GM19238 (cell line): ENCODE results near the gene NEMF.
"Not testable (repeated sequence)": the region's sequence is repeated elsewhere in the genome, so short reads cannot be mapped to it uniquely, and the experiment has no call there.

Experiments used
- DNase-seq: peaks from one replicate; pipeline ENCODE4 v3.0.0; 2011; ENCODE audit warnings: low spot score; ENCODE audit not compliant: insufficient read length

Gene NEMF

DNA sequence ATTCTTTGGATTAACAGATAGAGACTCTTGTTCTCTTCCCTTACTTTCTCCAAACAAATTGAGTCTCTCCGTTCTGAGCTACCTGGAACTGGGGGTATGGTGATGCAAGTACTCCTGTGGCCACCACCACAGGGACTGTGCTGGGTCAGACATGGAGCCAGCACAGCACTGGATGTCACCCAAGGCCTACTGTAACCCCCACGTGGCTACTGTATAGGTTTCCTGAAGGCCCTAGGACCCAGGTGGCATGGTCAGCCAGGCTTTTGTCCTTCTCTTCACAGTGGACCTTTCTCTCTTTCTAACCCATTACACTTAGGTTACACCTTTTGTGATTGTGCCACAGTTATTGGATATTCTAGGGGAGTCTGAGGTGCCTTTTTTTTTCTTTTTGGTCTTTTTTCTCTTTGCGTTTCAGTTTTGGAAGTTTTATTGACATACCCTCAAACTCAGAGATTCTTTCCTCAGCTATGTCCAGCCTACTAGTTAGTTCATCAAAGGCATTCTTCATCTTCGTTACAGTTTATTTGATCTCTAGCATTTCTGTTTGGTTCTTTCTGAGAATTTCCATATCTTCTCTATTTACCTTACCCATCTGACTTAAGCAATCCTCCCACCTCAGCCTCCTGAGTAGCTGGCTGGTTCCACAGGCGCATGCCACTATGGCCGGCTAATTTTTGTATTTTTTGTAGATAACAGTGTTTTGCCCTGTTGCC, 90.6 kb downstream of the NEMF start:
- no peak for DNase-seq

DNA sequence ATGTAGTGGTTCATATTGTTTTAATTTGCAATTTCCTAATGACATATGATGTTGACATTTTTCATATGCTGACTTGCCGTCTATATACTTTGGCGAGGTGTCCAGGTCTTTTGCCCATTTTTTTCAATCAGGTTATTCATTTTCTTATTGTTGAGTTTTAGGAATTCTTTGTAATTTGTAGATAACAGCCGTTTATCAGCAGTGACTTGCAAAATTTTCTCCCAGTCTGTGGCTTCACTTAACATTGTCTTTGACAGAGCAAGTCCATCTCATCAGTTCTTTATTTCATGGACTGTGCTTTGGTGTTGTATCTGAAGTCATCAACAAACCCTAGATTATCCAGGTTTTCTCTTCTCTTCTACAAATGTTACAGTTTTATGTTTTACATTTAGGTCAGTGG, 97.2 kb downstream of the NEMF start:
- no peak for DNase-seq

DNA sequence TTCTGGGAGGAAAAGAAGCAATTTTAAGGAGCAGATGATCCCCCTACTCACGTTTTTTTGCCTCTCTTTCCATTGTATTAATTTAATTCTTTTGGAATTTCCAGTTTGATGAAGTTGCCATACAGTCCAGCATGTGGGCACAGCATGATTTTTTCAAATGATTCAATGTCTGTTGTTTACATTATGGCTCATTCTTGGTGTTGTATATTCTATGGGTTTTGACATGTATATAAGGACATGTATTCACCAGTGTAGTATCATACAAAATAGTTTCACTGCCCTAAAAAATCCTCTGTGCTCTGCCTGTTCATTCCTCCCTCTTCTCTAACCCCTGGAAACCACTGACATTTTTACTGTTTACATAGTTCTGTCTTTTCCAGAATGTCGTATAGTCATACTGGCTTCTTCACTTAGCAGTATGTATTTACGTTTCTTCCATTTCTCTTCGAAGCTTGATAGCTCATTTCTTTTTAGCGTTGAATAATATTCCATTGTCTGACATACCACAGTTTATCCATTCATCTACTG, 98.0 kb downstream of the NEMF start:
- DNase-seq, result no peak

DNA sequence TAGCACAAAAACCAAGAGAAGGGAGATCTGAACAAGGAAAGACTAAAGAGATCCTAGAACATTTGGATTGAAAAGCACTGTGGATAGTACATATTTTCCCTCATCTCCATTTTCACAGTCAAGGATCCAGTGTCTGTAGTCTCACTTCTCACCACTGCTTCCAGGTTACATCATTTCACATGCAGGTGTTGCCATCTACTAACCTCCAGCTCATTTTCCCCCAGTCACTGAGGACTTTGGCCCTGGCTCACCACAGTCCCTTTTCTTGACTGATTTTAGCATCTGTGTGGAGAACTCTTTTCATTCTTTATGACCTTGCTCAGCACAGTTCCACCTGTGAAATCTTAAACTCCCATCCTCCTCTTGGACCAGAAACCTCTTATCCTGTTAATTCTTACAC, 106.1 kb downstream of the NEMF start:
- DNase-seq, result not testable (repeated sequence)

DNA sequence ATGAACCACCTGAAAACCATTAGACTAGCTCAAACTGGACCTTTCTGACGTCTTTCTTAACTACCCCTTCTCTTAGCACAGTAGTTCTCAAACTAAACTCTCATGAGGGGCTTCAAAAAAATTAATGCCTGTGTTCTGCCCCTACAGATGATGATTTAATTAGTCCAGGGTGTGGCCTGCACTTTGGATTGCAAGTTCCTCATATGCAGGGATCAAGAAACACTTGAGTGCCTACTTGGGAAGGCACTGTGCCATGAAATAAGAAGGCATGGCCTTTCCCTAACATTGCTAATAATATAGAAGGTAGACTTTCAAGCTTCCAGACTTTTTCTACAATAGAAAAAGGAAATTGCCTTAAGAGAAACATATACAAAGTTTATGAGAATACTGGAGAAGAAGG, 107.4 kb downstream of the NEMF start:
- DNase-seq, result no peak

GRCh38 chr14:49735669-49736068, 116.9 kb downstream of the NEMF start:
- not testable (repeated sequence) for DNase-seq

- no peak for DNase-seq
These were observed 118.8 kb downstream of the NEMF start for GRCh38 chr14:49733836-49734235.

GRCh38 chr14:49732896-49733295, 119.7 kb downstream of the NEMF start:
- DNase-seq, result no peak
